Trophoblast cell (in vitro differentiated cells and primary cell): ENCODE measurements around the gene LCN10.
A peak's percentile ranks its signal among the peaks of the same experiment; 100 is the strongest.
"Not testable (repeated sequence)": the region's sequence is repeated elsewhere in the genome, so short reads cannot be mapped to it uniquely, and the experiment has no call there.

ENCODE experiments used
- DNase-seq, 2 donors: peaks; one replicate each; pipeline ENCODE4 v3.0.0-alpha.2; 2016
- H2AFZ ChIP-seq: 2 replicates; pipeline ENCODE4 v1.6.1; 2013; ENCODE audit warnings: low read length, moderate library complexity, mild to moderate bottlenecking; ENCODE audit not compliant: insufficient read depth, poor library complexity
- H2AK5ac ChIP-seq: 2 replicates; pipeline ENCODE4 v1.6.1; 2013; ENCODE audit warnings: mild to moderate bottlenecking, low read length
- H2BK120ac ChIP-seq: 2 replicates; pipeline ENCODE4 v1.6.1; 2013; ENCODE audit warnings: low read length, mild to moderate bottlenecking, moderate library complexity; ENCODE audit not compliant: insufficient read depth, poor library complexity
- H2BK12ac ChIP-seq: 2 replicates; pipeline ENCODE4 v1.6.1; 2013; ENCODE audit warnings: mild to moderate bottlenecking, low read length, moderate library complexity
- H2BK5ac ChIP-seq: 2 replicates; pipeline ENCODE4 v1.6.1; 2013; ENCODE audit warnings: low read length, low read depth, moderate library complexity, mild to moderate bottlenecking; ENCODE audit not compliant: poor library complexity
- H3K14ac ChIP-seq: 2 replicates; pipeline ENCODE4 v1.6.1; 2013; ENCODE audit warnings: mild to moderate bottlenecking, low read length
- H3K18ac ChIP-seq: 2 replicates; pipeline ENCODE4 v1.6.1; 2013; ENCODE audit warnings: mild to moderate bottlenecking, low read length
- H3K23ac ChIP-seq: 2 replicates; pipeline ENCODE4 v1.6.1; 2013; ENCODE audit warnings: low read length
- H3K27ac ChIP-seq: 2 replicates; pipeline ENCODE4 v1.5.1; 2013; ENCODE audit warnings: low read depth, mild to moderate bottlenecking, inconsistent platforms, low read length, moderate library complexity
- H3K27me3 ChIP-seq: 2 replicates; pipeline ENCODE4 v1.6.1; 2013; ENCODE audit warnings: inconsistent platforms, mild to moderate bottlenecking, low read length, moderate library complexity; ENCODE audit not compliant: insufficient read depth
- H3K36me3 ChIP-seq, 2 experiments: 1 replicate in 1 of 2; 2 replicates in 1 of 2; pipeline ENCODE4 v1.6.1; 2013; ENCODE audit warnings: low read length in 2 of 2, mild to moderate bottlenecking in 2 of 2, moderate library complexity in 1 of 2; ENCODE audit not compliant: insufficient read depth in 2 of 2, control insufficient read depth in 1 of 2
- H3K4ac ChIP-seq: 2 replicates; pipeline ENCODE4 v1.6.1; 2013; ENCODE audit warnings: low read depth, mild to moderate bottlenecking, low read length, moderate library complexity
- H3K4me1 ChIP-seq, 2 experiments: 1 replicate in 1 of 2; 2 replicates in 1 of 2; pipeline ENCODE4 v1.6.1; 2013; ENCODE audit warnings: low read length in 2 of 2, mild to moderate bottlenecking in 2 of 2, moderate library complexity in 1 of 2; ENCODE audit not compliant: insufficient read depth in 2 of 2, control insufficient read depth in 1 of 2
- H3K4me2 ChIP-seq: 2 replicates; pipeline ENCODE4 v1.6.1; 2013; ENCODE audit warnings: inconsistent platforms, mild to moderate bottlenecking, low read length, moderate library complexity
- H3K4me3 ChIP-seq: 2 replicates; pipeline ENCODE4 v1.5.1; 2013; ENCODE audit warnings: mild to moderate bottlenecking, low read depth, low read length, inconsistent platforms
- H3K79me1 ChIP-seq: one replicate; pipeline ENCODE4 v1.6.1; 2013; ENCODE audit warnings: low read length
- H3K79me2 ChIP-seq: 2 replicates; pipeline ENCODE4 v1.6.1; 2013; ENCODE audit warnings: low read length, mild to moderate bottlenecking; ENCODE audit not compliant: control insufficient read depth, insufficient read depth, poor library complexity
- H3K9ac ChIP-seq: 2 replicates; pipeline ENCODE4 v1.6.1; 2013; ENCODE audit warnings: mild to moderate bottlenecking, low read length
- H3K9me3 ChIP-seq: 2 replicates; pipeline ENCODE4 v1.6.1; 2013; ENCODE audit warnings: low read depth, mild to moderate bottlenecking, control low read depth, inconsistent platforms, low read length; ENCODE audit not compliant: insufficient read depth
- H4K12ac ChIP-seq: 2 replicates; pipeline ENCODE4 v1.6.1; 2013; ENCODE audit warnings: low read depth, mild to moderate bottlenecking, low read length, moderate library complexity
- H4K8ac ChIP-seq: 2 replicates; pipeline ENCODE4 v1.6.1; 2013; ENCODE audit warnings: low read depth, mild to moderate bottlenecking, low read length, moderate library complexity
- H4K91ac ChIP-seq: one replicate; pipeline ENCODE4 v1.6.1; 2013; ENCODE audit warnings: low read depth, mild to moderate bottlenecking, low read length, moderate library complexity
- WGBS: extraction: QIAGEN DNeasy Blood & Tissue Kit; methylation state at CpG from one replicate; pipeline ENCODE4 v1.1.7; 2013; ENCODE audit warnings: missing lambda C conversion rate; ENCODE audit not compliant: insufficient read length, insufficient coverage; ENCODE audit errors: extremely low coverage; 5-methylcytosine and 5-hydroxymethylcytosine counted together

The LCN10 gene

GRCh38 chr9:136755302-136756133, 12.8 kb upstream of the LCN10 start:
- Histone ChIP-seq H3K4me3 (peak overlapping the region; percentile 10), H3K9me3 (peaks cover 11% of the 10 kb centered on the region), H3K9ac (peak overlapping the region; percentile 30)
- not testable (repeated sequence) for H3K14ac ChIP-seq, H2AK5ac ChIP-seq, H4K91ac ChIP-seq, H4K12ac ChIP-seq, H3K36me3 ChIP-seq, H3K27me3 ChIP-seq, H3K79me2 ChIP-seq, H2BK120ac ChIP-seq, H3K79me1 ChIP-seq, H3K18ac ChIP-seq, H3K27ac ChIP-seq, H3K23ac ChIP-seq, H2BK12ac ChIP-seq, DNase-seq, H3K4me1 ChIP-seq, H3K4me2 ChIP-seq, H3K4ac ChIP-seq, H4K8ac ChIP-seq, H2AFZ ChIP-seq, H2BK5ac ChIP-seq
- no CpG with 5 or more reads among the region's 22 CpGs for WGBS

- Histone ChIP-seq H3K79me1 (no peaks in the 10 kb centered on the region), H3K27me3 (no peaks in the 10 kb centered on the region), H3K9ac (no peak overlapping the region), H2BK120ac (no peak overlapping the region), H3K4me2 (no peak overlapping the region), H3K4me3 (no peak overlapping the region), H3K4me1 (no peaks in the 10 kb centered on the region), H2AFZ (no peak overlapping the region), H2BK5ac (no peak overlapping the region), H4K8ac (no peak overlapping the region), H3K18ac (no peak overlapping the region), H2BK12ac (no peak overlapping the region), H2AK5ac (no peak overlapping the region), H3K36me3 (no peaks in the 10 kb centered on the region), H4K91ac (no peak overlapping the region), H3K4ac (no peak overlapping the region), H3K23ac (no peak overlapping the region), H3K9me3 (peaks cover 11% of the 10 kb centered on the region), H3K79me2 (no peaks in the 10 kb centered on the region), H4K12ac (no peak overlapping the region), H3K14ac (no peak overlapping the region), H3K27ac (no peak overlapping the region)
- no peak for DNase-seq
- WGBS = no CpG with 5 or more reads among the region's 24 CpGs
Measured at GRCh38 chr9:136754626-136755301, 12.0 kb upstream of the LCN10 start.

GRCh38 chr9:136754059-136754572, 11.4 kb upstream of the LCN10 start:
- H4K91ac ChIP-seq = no peak overlapping the region
- peaks cover 11% of the 10 kb centered on the region for H3K9me3 ChIP-seq
- H3K79me2 ChIP-seq = no peaks in the 10 kb centered on the region
- no CpG with 5 or more reads among the region's 17 CpGs for WGBS
- no peaks in the 10 kb centered on the region for H3K27me3 ChIP-seq
- no peak overlapping the region for H3K4me3 ChIP-seq
- H3K27ac ChIP-seq = no peak overlapping the region
- H3K4me2 ChIP-seq = no peak overlapping the region
- no peak overlapping the region for H3K14ac ChIP-seq
- no peak overlapping the region for H4K12ac ChIP-seq
- no peak overlapping the region for H2BK120ac ChIP-seq
- no peak overlapping the region for H4K8ac ChIP-seq
- no peak overlapping the region for H3K9ac ChIP-seq
- no peak overlapping the region for H2AFZ ChIP-seq
- DNase-seq = no peak
- H2BK5ac ChIP-seq = no peak overlapping the region
- H2BK12ac ChIP-seq = no peak overlapping the region
- H3K79me1 ChIP-seq = no peaks in the 10 kb centered on the region
- H3K36me3 ChIP-seq = no peaks in the 10 kb centered on the region
- no peak overlapping the region for H3K23ac ChIP-seq
- H3K18ac ChIP-seq = no peak overlapping the region
- no peak overlapping the region for H3K4ac ChIP-seq
- H2AK5ac ChIP-seq = no peak overlapping the region
- no peaks in the 10 kb centered on the region for H3K4me1 ChIP-seq

- Histone ChIP-seq H3K14ac (no peak overlapping the region), H3K79me2 (no peaks in the 10 kb centered on the region), H4K8ac (no peak overlapping the region), H4K12ac (no peak overlapping the region), H3K36me3 (no peaks in the 10 kb centered on the region), H3K4me2 (no peak overlapping the region), H3K27me3 (no peaks in the 10 kb centered on the region), H4K91ac (no peak overlapping the region), H3K79me1 (no peaks in the 10 kb centered on the region), H3K9me3 (peaks cover 11% of the 10 kb centered on the region), H3K4me1 (no peaks in the 10 kb centered on the region), H3K27ac (no peak overlapping the region), H2BK5ac (no peak overlapping the region), H2AK5ac (no peak overlapping the region), H3K4me3 (no peak overlapping the region), H3K23ac (no peak overlapping the region), H3K9ac (no peak overlapping the region), H2AFZ (no peak overlapping the region), H3K4ac (no peak overlapping the region), H3K18ac (no peak overlapping the region), H2BK120ac (no peak overlapping the region), H2BK12ac (no peak overlapping the region)
- no peak for DNase-seq
- no CpG with 5 or more reads among the region's 31 CpGs for WGBS
Measured at GRCh38 chr9:136753371-136754058, 10.8 kb upstream of the LCN10 start.
